NOMO-1 (cell line): ENCODE measurements around the gene LTBP4.
"Not testable (repeated sequence)": the region's sequence is repeated elsewhere in the genome, so short reads cannot be mapped to it uniquely, and the experiment has no call there.

ENCODE experiments used
- DNase-seq, 2 experiments: peaks; one replicate each; lab custom pipeline; 2025; ENCODE audit not compliant: unreplicated experiment in 2 of 2; lab: John Stamatoyannopoulos, UW

The LTBP4 gene, protein sequence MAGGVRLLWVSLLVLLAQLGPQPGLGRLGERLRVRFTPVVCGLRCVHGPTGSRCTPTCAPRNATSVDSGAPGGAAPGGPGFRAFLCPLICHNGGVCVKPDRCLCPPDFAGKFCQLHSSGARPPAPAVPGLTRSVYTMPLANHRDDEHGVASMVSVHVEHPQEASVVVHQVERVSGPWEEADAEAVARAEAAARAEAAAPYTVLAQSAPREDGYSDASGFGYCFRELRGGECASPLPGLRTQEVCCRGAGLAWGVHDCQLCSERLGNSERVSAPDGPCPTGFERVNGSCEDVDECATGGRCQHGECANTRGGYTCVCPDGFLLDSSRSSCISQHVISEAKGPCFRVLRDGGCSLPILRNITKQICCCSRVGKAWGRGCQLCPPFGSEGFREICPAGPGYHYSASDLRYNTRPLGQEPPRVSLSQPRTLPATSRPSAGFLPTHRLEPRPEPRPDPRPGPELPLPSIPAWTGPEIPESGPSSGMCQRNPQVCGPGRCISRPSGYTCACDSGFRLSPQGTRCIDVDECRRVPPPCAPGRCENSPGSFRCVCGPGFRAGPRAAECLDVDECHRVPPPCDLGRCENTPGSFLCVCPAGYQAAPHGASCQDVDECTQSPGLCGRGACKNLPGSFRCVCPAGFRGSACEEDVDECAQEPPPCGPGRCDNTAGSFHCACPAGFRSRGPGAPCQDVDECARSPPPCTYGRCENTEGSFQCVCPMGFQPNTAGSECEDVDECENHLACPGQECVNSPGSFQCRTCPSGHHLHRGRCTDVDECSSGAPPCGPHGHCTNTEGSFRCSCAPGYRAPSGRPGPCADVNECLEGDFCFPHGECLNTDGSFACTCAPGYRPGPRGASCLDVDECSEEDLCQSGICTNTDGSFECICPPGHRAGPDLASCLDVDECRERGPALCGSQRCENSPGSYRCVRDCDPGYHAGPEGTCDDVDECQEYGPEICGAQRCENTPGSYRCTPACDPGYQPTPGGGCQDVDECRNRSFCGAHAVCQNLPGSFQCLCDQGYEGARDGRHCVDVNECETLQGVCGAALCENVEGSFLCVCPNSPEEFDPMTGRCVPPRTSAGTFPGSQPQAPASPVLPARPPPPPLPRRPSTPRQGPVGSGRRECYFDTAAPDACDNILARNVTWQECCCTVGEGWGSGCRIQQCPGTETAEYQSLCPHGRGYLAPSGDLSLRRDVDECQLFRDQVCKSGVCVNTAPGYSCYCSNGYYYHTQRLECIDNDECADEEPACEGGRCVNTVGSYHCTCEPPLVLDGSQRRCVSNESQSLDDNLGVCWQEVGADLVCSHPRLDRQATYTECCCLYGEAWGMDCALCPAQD (N-terminal part only)

DNA sequence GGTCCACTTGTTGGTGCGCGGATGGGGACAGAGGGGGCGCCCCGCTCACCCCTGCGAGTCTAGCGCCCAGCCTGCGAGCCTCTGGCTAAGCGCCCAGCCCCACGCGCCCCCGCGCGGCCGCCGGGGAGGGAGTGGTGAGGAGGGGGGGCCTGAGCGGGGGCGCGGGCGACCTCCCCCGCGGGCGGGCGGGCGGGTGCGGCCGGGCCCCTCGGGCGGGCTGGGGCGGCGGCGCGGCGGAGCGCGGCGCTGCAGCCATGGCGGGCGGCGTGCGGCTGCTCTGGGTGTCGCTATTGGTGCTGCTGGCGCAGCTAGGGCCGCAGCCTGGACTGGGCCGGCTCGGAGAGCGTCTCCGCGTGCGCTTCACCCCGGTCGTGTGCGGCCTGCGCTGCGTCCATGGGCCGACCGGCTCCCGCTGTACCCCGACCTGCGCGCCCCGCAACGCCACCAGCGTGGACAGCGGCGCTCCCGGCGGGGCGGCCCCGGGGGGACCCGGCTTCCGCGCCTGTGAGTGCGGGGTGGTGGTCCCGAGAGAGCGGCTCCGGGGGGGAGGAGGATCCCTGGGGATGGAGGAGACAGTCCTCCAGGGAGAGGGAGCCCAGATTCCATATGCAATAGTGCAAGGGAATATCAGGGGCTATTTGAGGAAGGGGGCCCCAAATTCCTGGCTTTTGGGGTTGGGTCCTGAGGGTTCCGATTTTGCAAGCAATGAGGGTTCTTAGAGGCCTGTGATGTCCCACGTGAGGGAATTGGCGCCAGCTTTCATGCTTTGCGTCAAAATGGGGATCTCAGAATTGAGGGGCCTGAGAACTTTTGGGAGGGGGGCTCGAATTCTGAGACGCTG, at the start of gene LTBP4:
Gene LTBP4 (plus strand): TSS at position 236 of the 841 bp plus-strand sequence. CDS start 19 bp downstream, at position 255.
- no peak for DNase-seq

DNA sequence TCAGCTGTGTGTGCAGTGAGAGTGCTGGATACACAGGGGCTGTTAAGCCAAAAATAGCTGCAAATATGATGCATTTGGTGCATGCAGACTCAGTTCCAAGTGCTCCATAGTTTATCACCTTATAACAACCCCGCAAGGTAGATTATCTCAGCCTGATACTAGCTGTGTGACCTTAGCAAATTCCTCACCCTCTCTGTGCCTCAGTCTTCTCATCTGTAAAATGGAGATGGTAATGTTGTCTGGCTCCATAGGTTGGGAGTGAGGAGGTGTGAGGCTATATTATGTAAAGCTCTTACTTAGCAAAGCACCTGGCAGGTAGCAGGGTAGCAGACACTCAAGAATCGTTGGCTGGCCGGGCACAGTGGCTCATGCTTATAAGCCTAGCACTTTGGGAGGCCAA, 48.3 kb upstream of the LTBP4 start:
- no peak for DNase-seq

DNA sequence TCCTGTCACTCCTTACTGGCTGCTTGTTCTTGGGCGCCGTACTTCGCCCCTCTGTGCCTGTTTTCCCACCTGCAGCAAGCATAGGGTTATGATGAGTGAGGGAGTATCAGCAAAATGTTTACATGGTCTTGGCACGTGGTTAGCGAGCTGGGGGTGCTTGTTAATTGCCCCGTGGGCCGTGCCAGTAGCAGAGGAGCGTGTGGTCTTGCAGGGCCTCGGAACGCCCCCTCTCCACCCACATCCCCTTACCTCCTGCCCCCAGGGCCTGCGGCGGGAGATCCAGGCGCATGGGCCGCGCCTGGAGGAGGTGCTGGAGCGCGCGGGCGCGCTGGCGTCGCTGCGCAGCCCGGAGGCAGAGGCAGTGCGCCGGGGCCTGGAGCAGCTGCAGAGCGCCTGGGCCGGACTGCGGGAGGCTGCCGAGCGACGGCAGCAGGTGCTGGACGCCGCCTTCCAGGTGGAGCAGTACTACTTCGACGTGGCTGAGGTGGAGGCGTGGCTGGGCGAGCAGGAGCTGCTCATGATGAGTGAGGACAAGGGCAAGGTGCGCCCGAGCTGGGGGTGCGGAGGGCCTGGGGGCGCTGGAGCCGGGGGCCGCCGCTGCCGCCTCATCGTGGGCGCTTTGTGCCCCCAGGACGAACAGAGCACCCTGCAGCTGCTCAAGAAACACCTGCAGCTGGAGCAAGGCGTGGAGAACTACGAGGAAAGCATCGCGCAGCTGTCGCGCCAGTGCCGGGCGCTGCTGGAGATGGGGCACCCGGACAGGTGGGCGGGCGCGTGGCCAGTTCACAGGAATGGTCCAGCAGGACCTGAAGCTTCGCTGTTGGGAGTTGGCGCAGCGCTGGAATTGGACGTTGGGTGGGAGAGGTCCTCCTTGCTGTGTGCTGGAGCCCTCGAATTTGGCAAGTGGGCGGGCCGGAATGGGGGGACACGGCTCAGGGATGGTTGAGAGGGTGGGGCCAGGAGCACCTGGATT, 47.0 kb upstream of the LTBP4 start:
- no peak for DNase-seq

DNA sequence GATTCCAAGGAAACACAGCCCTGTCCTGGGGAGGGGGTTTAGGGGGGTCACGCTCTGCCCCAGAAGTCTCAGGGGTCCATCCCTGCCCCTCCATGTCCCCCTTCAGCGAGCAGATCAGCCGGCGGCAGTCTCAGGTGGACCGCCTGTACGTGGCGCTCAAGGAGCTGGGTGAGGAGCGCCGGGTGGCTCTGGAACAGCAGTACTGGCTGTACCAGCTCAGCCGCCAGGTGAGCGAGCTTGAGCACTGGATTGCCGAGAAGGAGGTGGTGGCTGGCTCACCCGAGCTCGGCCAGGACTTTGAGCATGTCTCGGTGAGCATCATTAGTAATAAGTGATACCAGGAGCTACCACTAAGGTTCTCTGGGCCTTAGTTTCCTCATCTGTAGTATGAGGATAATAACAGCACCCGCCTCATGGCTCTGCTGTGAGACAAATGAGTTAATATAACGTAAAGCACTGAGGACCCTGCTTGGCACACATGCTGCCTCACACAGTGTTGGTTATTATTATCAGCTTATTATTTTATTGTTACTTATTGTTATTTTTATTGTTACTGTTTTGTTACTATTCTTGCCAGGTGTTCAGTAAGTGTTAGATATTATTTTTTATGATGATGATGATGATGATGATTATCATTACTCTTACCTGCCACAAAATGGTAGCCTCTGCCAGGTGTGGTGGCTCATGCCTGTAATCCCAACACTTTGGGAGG, 45.0 kb upstream of the LTBP4 start:
- DNase-seq, result no peak

DNA sequence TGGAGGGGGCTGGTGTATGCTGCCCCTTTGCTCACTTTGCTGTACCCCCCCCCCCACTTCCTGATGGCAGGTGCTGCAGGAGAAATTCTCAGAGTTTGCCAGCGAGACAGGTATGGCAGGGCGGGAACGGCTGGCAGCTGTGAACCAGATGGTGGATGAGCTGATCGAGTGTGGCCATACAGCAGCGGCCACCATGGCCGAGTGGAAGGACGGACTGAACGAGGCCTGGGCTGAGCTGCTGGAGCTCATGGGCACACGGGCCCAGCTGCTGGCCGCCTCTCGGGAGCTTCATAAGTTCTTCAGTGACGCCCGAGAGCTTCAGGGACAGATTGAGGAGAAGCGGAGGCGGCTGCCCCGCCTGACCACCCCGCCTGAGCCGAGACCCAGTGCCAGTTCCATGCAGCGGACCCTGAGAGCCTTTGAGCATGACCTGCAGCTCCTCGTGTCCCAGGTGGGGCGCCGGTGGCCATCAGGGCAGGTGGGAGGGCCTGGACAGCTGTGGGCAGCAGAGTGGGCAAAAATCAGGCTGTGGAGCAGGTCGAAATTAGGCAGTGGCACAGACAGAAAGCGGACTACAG, 44.1 kb upstream of the LTBP4 start:
- no peak for DNase-seq

DNA sequence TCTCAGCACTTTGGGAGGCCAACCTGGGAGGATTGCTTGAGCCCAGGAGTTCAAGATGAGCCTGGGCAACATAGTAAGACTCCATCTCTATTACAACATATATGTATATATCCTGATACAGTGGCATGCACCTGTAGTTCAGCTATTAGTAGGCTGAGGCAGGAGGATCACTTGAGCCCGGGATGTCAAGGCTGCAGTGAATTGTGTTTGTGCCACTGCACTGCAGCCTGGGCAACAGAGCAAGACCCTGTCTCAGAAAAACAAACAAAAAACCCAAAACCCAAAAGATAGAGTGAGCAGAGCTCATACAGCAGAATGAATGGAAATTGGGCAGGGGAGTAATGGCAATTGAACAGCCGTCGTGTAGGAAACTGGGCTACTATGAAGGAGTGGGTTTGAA, 41.8 kb upstream of the LTBP4 start:
- no peak for DNase-seq

DNA sequence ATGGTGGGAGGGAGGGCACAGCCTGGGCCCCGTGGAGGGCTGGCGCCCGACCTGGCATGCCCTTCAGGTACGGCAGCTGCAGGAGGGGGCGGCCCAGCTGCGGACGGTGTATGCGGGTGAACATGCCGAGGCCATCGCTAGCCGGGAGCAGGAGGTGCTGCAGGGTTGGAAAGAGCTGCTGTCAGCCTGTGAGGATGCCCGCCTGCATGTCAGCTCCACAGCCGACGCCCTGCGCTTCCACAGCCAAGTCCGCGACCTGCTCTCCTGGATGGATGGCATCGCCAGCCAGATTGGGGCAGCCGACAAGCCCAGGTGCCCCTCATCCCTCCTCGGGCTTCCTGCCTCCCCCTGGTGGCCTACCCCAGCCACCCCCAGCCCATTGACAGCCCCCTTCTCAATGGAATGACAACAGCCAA, 41.1 kb upstream of the LTBP4 start:
- no peak for DNase-seq

DNA sequence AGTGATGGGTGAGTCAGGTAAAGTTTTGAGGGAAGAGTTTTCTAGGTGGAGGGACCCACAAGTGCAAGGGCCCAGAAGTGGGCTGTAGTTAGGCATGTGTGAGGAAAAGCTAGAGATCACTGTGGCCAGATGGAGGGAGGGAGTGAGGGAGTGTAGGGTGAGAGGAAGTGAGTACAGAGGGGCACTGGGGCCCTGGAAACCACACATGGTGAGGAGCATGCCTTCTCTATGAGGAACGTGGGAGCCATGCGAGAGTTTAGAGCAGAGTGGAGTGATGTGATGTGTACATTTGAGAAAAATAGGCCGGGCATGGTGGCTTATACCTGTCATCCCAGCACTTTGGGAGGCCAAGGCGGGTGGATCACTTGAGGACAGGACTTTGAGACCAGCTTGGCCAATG, 39.2 kb upstream of the LTBP4 start:
- DNase-seq, result peak; percentile 7 to 17

DNA sequence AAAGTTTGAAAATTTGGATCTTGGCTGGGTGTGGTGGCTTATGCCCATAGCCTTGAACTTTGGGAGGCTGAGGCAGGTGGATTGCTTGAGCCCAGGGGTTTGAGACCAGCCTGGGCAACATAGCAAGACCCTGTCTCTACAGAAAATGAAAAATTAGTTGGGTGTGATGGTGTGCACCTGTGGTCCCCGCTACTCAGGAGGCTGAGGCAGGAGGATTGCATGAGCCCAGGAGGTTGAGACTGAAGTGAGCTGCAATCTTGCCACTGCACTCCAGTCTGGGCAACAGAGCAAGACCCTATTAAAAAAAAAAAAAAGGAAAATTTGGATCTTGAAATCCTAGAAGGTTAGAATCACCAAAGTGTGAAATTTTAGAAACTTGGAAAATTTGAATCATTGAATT, 36.6 kb upstream of the LTBP4 start:
- not testable (repeated sequence) for DNase-seq

DNA sequence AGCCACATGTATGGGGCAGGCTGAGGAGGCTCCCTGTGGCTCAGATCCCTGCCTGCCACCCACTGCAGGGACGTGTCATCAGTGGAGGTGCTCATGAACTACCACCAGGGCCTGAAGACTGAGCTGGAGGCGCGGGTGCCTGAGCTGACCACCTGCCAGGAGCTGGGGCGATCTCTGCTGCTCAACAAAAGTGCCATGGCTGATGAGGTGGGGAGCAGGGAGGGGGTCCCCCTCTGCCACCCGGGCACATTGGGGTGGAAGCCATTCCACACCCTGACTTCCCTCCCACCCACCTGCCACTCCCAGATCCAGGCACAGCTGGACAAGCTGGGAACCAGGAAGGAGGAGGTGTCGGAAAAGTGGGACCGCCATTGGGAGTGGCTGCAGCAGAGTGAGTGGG, 35.8 kb upstream of the LTBP4 start:
- DNase-seq, result no peak

DNA sequence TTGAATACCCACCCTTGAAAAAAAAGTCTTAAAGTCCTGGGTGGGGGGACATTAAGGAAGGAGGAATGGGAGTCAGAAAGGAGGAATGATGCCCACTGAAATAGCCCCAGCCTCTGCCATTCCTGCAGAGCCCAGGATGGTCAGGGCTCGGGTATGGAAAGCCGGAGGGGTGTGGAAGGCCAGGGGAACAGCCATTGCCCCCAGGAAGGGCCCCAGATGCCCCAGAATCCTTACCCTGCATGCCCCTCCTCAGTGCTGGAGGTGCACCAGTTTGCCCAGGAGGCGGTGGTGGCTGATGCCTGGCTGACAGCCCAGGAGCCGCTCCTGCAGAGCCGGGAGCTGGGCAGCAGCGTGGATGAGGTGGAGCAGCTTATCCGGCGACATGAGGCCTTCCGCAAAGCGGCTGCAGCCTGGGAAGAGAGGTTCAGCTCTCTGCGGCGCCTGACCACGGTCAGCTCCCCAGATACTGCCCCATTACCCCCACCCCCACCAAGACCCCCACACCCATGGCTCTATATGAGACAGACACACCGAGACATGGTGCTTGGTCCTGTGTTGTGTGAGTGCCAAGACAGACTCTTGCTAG, 35.2 kb upstream of the LTBP4 start:
- no peak for DNase-seq

DNA sequence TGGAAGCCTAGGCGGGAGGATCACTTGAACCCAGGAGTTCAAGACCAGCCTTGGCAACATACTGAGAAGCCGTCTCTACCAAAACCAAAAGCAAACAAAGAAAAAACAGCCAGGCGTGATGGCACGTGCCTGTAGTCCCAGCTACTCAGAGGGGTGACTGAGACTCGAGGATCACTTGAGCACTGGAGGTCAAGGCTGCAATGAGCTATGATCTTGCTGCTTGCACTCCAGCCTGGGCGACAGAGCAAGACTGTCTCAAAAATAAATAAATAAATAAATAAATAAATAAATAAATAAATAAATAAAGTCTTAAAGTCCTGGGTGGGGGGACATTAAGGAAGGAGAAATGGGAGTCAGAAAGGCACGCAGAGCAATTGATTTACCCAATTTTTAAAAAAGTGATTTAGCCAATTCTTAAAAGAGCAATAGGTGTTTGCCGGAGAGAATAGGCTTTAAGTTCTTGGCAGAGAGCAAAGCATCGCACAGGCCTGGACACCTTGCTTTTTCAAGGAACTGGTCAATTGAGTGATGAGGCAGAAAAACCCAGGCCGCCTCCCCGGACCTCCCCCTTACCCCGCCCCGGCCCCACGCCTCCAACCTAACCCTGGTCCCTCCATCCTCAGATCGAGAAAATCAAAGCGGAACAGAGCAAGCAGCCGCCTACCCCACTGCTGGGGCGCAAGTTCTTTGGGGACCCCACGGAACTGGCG, 34.0 kb upstream of the LTBP4 start:
- DNase-seq, result no peak

DNA sequence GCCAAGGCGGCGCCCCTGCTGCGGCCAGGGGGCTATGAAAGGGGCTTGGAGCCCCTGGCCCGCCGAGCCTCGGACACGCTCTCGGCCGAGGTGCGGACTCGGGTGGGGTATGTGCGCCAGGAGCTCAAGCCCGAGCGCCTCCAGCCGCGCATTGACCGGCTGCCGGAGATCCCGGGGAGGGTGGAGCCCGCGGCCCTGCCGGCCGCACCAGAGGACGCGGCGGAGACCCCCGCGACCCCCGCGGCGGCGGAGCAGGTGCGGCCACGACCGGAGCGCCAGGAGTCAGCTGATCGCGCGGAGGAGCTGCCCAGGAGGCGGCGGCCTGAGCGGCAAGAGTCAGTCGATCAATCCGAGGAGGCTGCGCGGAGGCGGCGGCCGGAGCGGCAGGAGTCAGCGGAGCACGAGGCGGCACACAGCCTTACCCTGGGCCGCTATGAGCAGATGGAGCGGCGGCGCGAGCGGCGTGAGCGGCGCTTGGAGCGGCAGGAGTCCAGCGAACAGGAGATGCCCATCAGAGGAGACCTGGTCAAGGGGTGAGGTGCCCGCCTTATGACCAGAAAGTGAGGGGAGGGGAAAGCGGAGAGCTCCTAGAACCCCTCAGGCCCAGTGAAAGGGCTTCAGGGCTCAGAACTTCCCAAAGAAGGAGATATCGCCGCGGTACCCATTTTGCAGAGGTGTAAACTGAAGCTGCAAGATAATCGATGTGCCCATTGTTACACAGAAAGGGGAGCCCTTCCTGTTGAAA, 33.2 kb upstream of the LTBP4 start:
- DNase-seq, result no peak

DNA sequence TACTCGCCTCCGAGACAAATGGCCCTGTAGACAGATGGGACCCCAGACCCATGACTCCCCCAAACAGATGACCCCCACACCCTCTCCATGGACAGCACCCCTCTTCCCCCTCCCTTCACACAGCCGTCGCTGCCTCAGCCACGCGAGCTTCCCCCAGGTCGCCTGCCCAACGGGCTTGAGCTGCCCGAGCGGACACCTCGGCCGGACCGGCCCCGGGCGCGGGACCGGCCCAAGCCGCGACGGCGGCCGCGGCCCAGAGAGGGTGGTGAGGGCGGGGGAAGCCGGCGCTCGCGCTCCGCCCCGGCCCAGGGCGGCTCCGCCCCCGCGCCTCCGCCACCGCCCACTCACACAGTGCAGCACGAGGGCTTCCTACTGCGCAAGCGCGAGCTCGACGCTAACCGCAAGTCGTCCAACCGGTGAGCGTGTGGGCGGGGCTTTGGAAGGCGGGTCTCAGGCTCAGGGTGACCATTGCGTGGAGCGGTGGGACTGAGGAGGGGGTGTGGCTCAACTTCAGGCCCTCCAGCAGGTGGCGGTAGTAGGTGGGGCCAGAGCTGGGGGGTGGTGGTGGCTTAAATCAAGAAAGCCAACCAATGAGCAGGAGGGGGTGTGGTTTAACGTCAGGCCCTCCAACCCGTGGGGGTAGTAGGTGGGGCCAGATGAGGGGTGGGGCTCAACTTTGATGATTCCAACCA, 30.7 kb upstream of the LTBP4 start:
- peak; percentile 97 to 99 for DNase-seq

DNA sequence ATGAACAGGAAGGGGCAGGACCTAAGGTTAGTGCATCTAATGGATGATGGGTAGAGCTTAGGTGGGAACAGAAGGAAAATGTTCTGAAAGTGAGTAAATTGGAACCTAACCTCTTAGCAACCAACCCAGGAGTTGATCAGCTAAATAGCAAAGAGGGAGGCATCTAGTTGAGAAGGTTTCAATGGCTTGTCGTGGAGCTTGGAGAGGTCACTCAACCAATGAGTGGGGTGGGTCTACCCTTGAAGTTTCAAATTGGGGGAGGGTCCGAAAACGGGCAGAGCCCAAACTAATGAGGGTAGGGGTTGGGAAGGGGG, 30.2 kb upstream of the LTBP4 start:
- DNase-seq, result no peak
